ENCODE results near the gene MRPL45.

GRCh38 chr17:38344420-38344745 is 47.4 kb downstream of the MRPL45 start:
- no peak for TF ChIP-seq CTCF (IDR thresholded peaks at IDR 0.05; ENCODE audit: insufficient read depth, low read depth, low read length)
- TF ChIP-seq EZH2 (IDR thresholded peaks at IDR 0.05; ENCODE audit: insufficient read depth, low read length): no peak
